Neural progenitor cell (in vitro differentiated cells): ENCODE measurements around the gene HINT3. TPM values are rescaled to one million over a fixed set of nuclear protein-coding genes. Genes with fewer than 3 reads are reported as not detected.

Experiments used
- DNase-seq: peaks from one replicate; pipeline ENCODE4 v3.0.0-alpha.2; 2016; ENCODE audit warnings: low spot score
- H2AFZ ChIP-seq: fragments of 200-600 bp; sonication (generic); replicated peaks from 2 replicates; pipeline ENCODE4 v1.6.1; 2016; ENCODE audit warnings: antibody characterized with exemption
- H3F3A ChIP-seq: fragments of 200-600 bp; sonication (generic); 2 replicates; pipeline ENCODE4 v1.6.1; 2016; ENCODE audit warnings: antibody characterized with exemption, low read depth
- H3K27ac ChIP-seq: fragments of 200-600 bp; sonication (generic); 2 replicates; pipeline ENCODE4 v1.5.1; 2016; ENCODE audit warnings: mild to moderate bottlenecking
- H3K27me3 ChIP-seq: fragments of 200-600 bp; sonication (generic); 2 replicates; pipeline ENCODE4 v1.6.1; 2016; ENCODE audit warnings: mild to moderate bottlenecking, moderate library complexity
- H3K36me3 ChIP-seq: fragments of 200-600 bp; sonication (generic); 2 replicates; pipeline ENCODE4 v1.5.1; 2016
- H3K4me1 ChIP-seq: fragments of 200-600 bp; sonication (generic); 2 replicates; pipeline ENCODE4 v1.6.1; 2016; ENCODE audit warnings: mixed run types
- H3K4me2 ChIP-seq: fragments of 200-600 bp; sonication (generic); 2 replicates; pipeline ENCODE4 v1.6.1; 2016
- H3K4me3 ChIP-seq: fragments of 200-600 bp; sonication (generic); 2 replicates; pipeline ENCODE4 v1.5.1; 2016
- H3K79me2 ChIP-seq: fragments of 200-600 bp; sonication (generic); 2 replicates; pipeline ENCODE4 v1.6.1; 2016; ENCODE audit warnings: low read depth
- H3K9ac ChIP-seq: fragments of 200-600 bp; sonication (generic); 2 replicates; pipeline ENCODE4 v1.6.1; 2016
- H3K9me3 ChIP-seq: fragments of 200-600 bp; sonication (generic); 2 replicates; pipeline ENCODE4 v1.5.1; 2016; ENCODE audit warnings: low read depth
- H4K20me1 ChIP-seq: fragments of 200-600 bp; sonication (generic); 2 replicates; pipeline ENCODE4 v1.6.1; 2016; ENCODE audit warnings: low read depth
- H3K27ac Mint-ChIP-seq: 3 replicates; pipeline ENCODE4 v1.8.0; 2021; ENCODE audit warnings: mixed read lengths
- H3K27me3 Mint-ChIP-seq: 2 replicates; pipeline ENCODE4 v1.8.0; 2022; ENCODE audit warnings: low read depth, mild to moderate bottlenecking, inconsistent platforms, moderate library complexity, mixed read lengths; ENCODE audit not compliant: insufficient read depth
- H3K36me3 Mint-ChIP-seq: 3 replicates; pipeline ENCODE4 v1.8.0; 2021; ENCODE audit warnings: mixed read lengths
- H3K4me1 Mint-ChIP-seq: 3 replicates; pipeline ENCODE4 v1.8.0; 2021; ENCODE audit warnings: mixed read lengths
- H3K4me3 Mint-ChIP-seq: 3 replicates; pipeline ENCODE4 v1.8.0; 2021; ENCODE audit warnings: mild to moderate bottlenecking, moderate library complexity, mixed read lengths
- H3K9me3 Mint-ChIP-seq: 3 replicates; pipeline ENCODE4 v1.8.0; 2020; ENCODE audit warnings: mixed read lengths
- CTCF ChIP-seq: fragments of 200-600 bp; sonication (generic); IDR thresholded peaks from 2 replicates; pipeline ENCODE4 v1.5.1; 2017; ENCODE audit warnings: antibody characterized with exemption, mild to moderate bottlenecking
- EZH2 ChIP-seq: fragments of 200-600 bp; sonication (generic); IDR thresholded peaks from 2 replicates; pipeline ENCODE4 v1.6.1; 2017; ENCODE audit warnings: antibody characterized with exemption, mild to moderate bottlenecking, moderate library complexity
- EZH2phosphoT487 ChIP-seq: fragments of 200-600 bp; sonication (generic); IDR thresholded peaks from 2 replicates; pipeline ENCODE4 v1.6.1; 2017; ENCODE audit warnings: antibody characterized with exemption
- total RNA-seq: library from RNA; depleted of rRNA; stranded (reverse); fragments of >200 nt; gene quantifications from 2 replicates; pipeline ENCODE4 v1.2.3, GENCODE V29; 2015; ENCODE audit warnings: low replicate concordance

HINT3 gene
- total RNA-seq, 1 donor from 2014 or later = 29.6 TPM

- Histone ChIP-seq H3K36me3 (no peaks in the 10 kb centered on the region), H3K27ac (no peak overlapping the region), H3K9me3 (no peaks in the 10 kb centered on the region), H3K79me2 (no peaks in the 10 kb centered on the region), H2AFZ (no peak overlapping the region), H4K20me1 (no peaks in the 10 kb centered on the region), H3K4me1 (peaks cover 6% of the 10 kb centered on the region), H3K27me3 (no peaks in the 10 kb centered on the region), H3K4me3 (no peak overlapping the region), H3K4me2 (no peak overlapping the region), H3F3A (no peaks in the 10 kb centered on the region), H3K9ac (no peak overlapping the region)
- H3K27me3 Mint-ChIP-seq = peaks cover 2% of the 10 kb centered on the region
- H3K9me3 Mint-ChIP-seq = no peaks in the 10 kb centered on the region
- no peak overlapping the region for H3K27ac Mint-ChIP-seq
- TF ChIP-seq CTCF (no peak), EZH2phosphoT487 (no peak), EZH2 (no peak)
- H3K4me3 Mint-ChIP-seq = no peak overlapping the region
- peaks cover 3% of the 10 kb centered on the region for H3K36me3 Mint-ChIP-seq
- DNase-seq = no peak
- H3K4me1 Mint-ChIP-seq = no peaks in the 10 kb centered on the region
Measured at GRCh38 chr6:125913145-125913544, 43.4 kb upstream of the HINT3 start.

- DNase-seq = no peak
- no peak for TF ChIP-seq CTCF
- no peak for TF ChIP-seq EZH2
- no peak for TF ChIP-seq EZH2phosphoT487
- H2AFZ ChIP-seq = no peak overlapping the region
- no peaks in the 10 kb centered on the region for H3K36me3 ChIP-seq
- H3K4me1 ChIP-seq = peaks cover 14% of the 10 kb centered on the region
- H4K20me1 ChIP-seq = no peaks in the 10 kb centered on the region
- H3K27me3 Mint-ChIP-seq = peaks cover 2% of the 10 kb centered on the region
- no peak overlapping the region for H3K27ac Mint-ChIP-seq
- H3K9me3 ChIP-seq = no peaks in the 10 kb centered on the region
- H3K79me2 ChIP-seq = no peaks in the 10 kb centered on the region
- H3K9ac ChIP-seq = no peak overlapping the region
- no peak overlapping the region for H3K4me2 ChIP-seq
- H3K4me1 Mint-ChIP-seq = peaks cover 5% of the 10 kb centered on the region
- no peaks in the 10 kb centered on the region for H3F3A ChIP-seq
- no peak overlapping the region for H3K4me3 ChIP-seq
- H3K36me3 Mint-ChIP-seq = peaks cover 3% of the 10 kb centered on the region
- no peak overlapping the region for H3K4me3 Mint-ChIP-seq
- no peaks in the 10 kb centered on the region for H3K27me3 ChIP-seq
- H3K27ac ChIP-seq = no peak overlapping the region
- H3K9me3 Mint-ChIP-seq = no peaks in the 10 kb centered on the region
Measured at GRCh38 chr6:125913864-125914351, 42.7 kb upstream of the HINT3 start.

GRCh38 chr6:125918230-125918629 lies 38.3 kb upstream of the HINT3 start:
- H3K4me3 Mint-ChIP-seq = no peak overlapping the region
- Histone ChIP-seq H3K4me1 (peaks cover 16% of the 10 kb centered on the region), H3K4me2 (peak overlapping the region; percentile 63), H3K27ac (no peak overlapping the region), H3F3A (no peaks in the 10 kb centered on the region), H4K20me1 (no peaks in the 10 kb centered on the region), H3K36me3 (no peaks in the 10 kb centered on the region), H3K9ac (no peak overlapping the region), H3K9me3 (no peaks in the 10 kb centered on the region), H3K4me3 (no peak overlapping the region), H2AFZ (no peak overlapping the region), H3K27me3 (no peaks in the 10 kb centered on the region), H3K79me2 (no peaks in the 10 kb centered on the region)
- H3K36me3 Mint-ChIP-seq = peaks cover 4% of the 10 kb centered on the region
- DNase-seq = peak; percentile 13
- H3K9me3 Mint-ChIP-seq = no peaks in the 10 kb centered on the region
- H3K27me3 Mint-ChIP-seq = no peaks in the 10 kb centered on the region
- no peak overlapping the region for H3K27ac Mint-ChIP-seq
- peaks cover 10% of the 10 kb centered on the region for H3K4me1 Mint-ChIP-seq
- no peak for TF ChIP-seq EZH2
- TF ChIP-seq CTCF = no peak
- TF ChIP-seq EZH2phosphoT487 = no peak
